ENCODE results near the gene FAM83F.
"Not testable (repeated sequence)": the region's sequence is repeated elsewhere in the genome, so short reads cannot be mapped to it uniquely, and the experiment has no call there.

Gene FAM83F

DNA sequence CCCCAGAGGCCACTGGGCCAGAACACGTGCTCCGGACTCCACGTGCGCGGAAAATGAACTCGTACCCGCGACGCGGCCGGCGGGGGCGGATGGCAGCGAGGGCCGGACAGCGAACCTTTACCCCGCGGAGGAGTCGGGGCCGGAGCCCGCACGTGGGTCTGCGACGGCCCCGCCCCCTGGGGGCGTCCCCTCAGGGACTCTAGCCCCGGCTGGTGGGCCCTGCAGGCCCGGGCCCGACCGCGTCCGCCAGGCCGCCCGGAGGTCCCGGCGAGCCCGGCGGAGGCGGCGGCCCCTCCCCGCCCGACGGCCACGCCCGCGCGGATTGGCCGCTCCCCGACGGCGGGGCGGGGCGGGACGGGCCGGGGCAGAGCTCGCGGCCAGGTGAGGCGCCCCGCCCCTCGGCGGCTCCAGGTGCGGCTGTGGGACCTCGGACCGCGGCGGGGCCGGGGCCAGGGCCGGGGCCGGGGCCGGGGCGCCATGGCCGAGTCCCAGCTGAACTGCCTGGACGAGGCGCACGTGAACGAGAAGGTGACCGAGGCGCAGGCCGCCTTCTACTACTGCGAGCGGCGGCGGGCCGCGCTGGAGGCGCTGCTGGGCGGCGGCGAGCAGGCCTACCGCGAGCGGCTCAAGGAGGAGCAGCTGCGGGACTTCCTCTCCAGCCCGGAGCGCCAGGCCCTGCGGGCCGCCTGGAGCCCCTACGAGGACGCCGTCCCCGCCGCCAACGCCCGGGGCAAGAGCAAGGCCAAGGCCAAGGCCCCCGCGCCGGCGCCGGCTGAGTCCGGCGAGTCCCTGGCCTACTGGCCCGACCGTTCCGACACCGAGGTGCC lies at the start of gene FAM83F:
Gene FAM83F (plus strand): TSS at position 389 of the 827 bp plus-strand sequence. CDS start 89 bp downstream, at position 478.
- Mint-ChIP-seq H3K27ac (peak within 1 kb of the TSS; percentile 82), H3K36me3 (ENCODE audit: low read depth) (no peaks in the 10 kb centered on the region)
- DNase-seq = peak; percentile 65

GRCh38 chr22:39946126-39946502 lies 48.6 kb upstream of the FAM83F start:
- peaks cover 98% of the 10 kb centered on the region for H3K4me1 Mint-ChIP-seq (ENCODE audit: low read depth)
- DNase-seq = no peak

More for the DNA sequence above, at the start of gene FAM83F:
- Mint-ChIP-seq H3K4me3 (peak within 1 kb of the TSS; percentile 55), H3K27me3 (peaks cover 33% of the 10 kb centered on the region), H3K4me1 (ENCODE audit: low read depth) (peaks cover 8% of the 10 kb centered on the region), H3K9me3 (no peaks in the 10 kb centered on the region)

GRCh38 chr22:39946503-39947219 lies 48.1 kb upstream of the FAM83F start:
- peak overlapping the region; percentile 87 for H3K27ac Mint-ChIP-seq
- DNase-seq = no peak
- H3K4me1 Mint-ChIP-seq (ENCODE audit: low read depth) = peaks cover 98% of the 10 kb centered on the region
- H3K4me3 Mint-ChIP-seq = peak overlapping the region; percentile 33
- peaks cover 37% of the 10 kb centered on the region for H3K36me3 Mint-ChIP-seq (ENCODE audit: low read depth)
- H3K9me3 Mint-ChIP-seq = no peaks in the 10 kb centered on the region
- H3K27me3 Mint-ChIP-seq = no peaks in the 10 kb centered on the region

More at GRCh38 chr22:39946126-39946502, 48.6 kb upstream of the FAM83F start:
- Mint-ChIP-seq H3K9me3 (no peaks in the 10 kb centered on the region), H3K27me3 (no peaks in the 10 kb centered on the region), H3K36me3 (ENCODE audit: low read depth) (peaks cover 32% of the 10 kb centered on the region), H3K4me3 (no peak overlapping the region), H3K27ac (peak overlapping the region; percentile 49)

GRCh38 chr22:39947220-39948216 lies 47.2 kb upstream of the FAM83F start:
- peaks cover 98% of the 10 kb centered on the region for H3K4me1 Mint-ChIP-seq (ENCODE audit: low read depth)
- no peaks in the 10 kb centered on the region for H3K27me3 Mint-ChIP-seq
- DNase-seq = no peak
- H3K9me3 Mint-ChIP-seq = no peaks in the 10 kb centered on the region
- H3K36me3 Mint-ChIP-seq (ENCODE audit: low read depth) = peaks cover 43% of the 10 kb centered on the region
- peak overlapping the region; percentile 33 for H3K4me3 Mint-ChIP-seq
- peak overlapping the region; percentile 87 for H3K27ac Mint-ChIP-seq

GRCh38 chr22:39949964-39950737 lies 44.6 kb upstream of the FAM83F start:
- H3K27me3 Mint-ChIP-seq = no peaks in the 10 kb centered on the region
- peak overlapping the region; percentile 86 for H3K27ac Mint-ChIP-seq
- no peak for DNase-seq
- no peak overlapping the region for H3K4me3 Mint-ChIP-seq
- H3K4me1 Mint-ChIP-seq (ENCODE audit: low read depth) = peaks cover 97% of the 10 kb centered on the region
- H3K36me3 Mint-ChIP-seq (ENCODE audit: low read depth) = peaks cover 65% of the 10 kb centered on the region
- no peaks in the 10 kb centered on the region for H3K9me3 Mint-ChIP-seq

- Mint-ChIP-seq H3K4me1 (ENCODE audit: low read depth) (peaks cover 92% of the 10 kb centered on the region), H3K4me3 (peak overlapping the region; percentile 46), H3K27ac (peak overlapping the region; percentile 86), H3K36me3 (ENCODE audit: low read depth) (peaks cover 79% of the 10 kb centered on the region)
- H3K9me3 Mint-ChIP-seq, H3K27me3 Mint-ChIP-seq, DNase-seq: not testable (repeated sequence)
Observed at GRCh38 chr22:39951603-39952293, 43.0 kb upstream of the FAM83F start.

GRCh38 chr22:39952347-39952746 lies 42.4 kb upstream of the FAM83F start:
- H3K27me3 Mint-ChIP-seq = no peaks in the 10 kb centered on the region
- DNase-seq = no peak
- H3K4me1 Mint-ChIP-seq (ENCODE audit: low read depth) = peaks cover 92% of the 10 kb centered on the region
- H3K9me3 Mint-ChIP-seq = no peaks in the 10 kb centered on the region
- peaks cover 82% of the 10 kb centered on the region for H3K36me3 Mint-ChIP-seq (ENCODE audit: low read depth)
- peak overlapping the region; percentile 86 for H3K27ac Mint-ChIP-seq
- peak overlapping the region; percentile 32 for H3K4me3 Mint-ChIP-seq

DNA sequence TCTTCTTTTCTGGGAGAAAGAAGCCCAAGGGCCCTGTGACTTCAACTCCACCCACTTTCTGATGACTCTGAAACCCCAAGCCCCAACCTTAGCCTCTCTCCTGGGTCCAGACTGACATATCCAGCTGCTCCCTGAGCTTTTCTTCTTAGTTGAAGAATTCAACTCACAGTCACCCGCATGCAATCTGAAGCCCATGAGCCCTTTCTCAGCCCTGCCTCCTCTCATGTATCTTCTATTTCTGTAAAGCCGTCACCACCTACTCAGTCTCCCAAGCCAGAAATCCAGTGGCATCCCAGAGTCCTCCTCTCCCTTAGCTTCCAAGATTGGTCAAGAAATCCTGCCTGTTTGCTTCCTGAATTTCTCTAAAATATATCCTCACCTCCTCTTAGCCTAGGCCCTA lies 41.7 kb upstream of the FAM83F start:
- Mint-ChIP-seq H3K4me1 (ENCODE audit: low read depth) (peaks cover 90% of the 10 kb centered on the region), H3K27me3 (no peaks in the 10 kb centered on the region), H3K4me3 (no peak overlapping the region), H3K36me3 (ENCODE audit: low read depth) (peaks cover 87% of the 10 kb centered on the region), H3K27ac (peak overlapping the region; percentile 86), H3K9me3 (no peaks in the 10 kb centered on the region)
- DNase-seq = no peak

DNA sequence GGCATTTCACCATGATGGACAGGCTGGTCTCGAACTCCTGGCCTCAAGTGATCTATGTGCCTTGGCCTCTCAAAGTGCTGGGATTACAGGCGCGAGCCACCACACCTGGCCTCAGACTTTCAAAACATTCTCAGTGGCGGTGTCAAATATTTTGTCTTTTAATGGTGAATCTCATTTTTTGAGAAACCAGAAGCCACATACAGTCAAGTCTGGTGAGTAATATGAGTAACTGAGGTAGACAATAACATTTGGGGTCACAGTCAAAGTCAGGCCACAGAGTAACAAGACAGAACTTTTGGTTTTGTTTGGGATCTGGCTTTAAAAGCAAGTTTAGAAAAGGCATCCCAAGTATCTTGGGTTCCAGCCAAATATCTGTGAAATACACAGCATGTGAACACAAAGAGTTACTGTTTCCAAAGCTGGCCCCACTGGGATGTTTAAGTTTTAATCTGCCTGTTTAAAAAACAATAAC lies 40.1 kb upstream of the FAM83F start:
- no peak for DNase-seq
- H3K36me3 Mint-ChIP-seq (ENCODE audit: low read depth) = peaks cover 88% of the 10 kb centered on the region
- peaks cover 90% of the 10 kb centered on the region for H3K4me1 Mint-ChIP-seq (ENCODE audit: low read depth)
- no peaks in the 10 kb centered on the region for H3K9me3 Mint-ChIP-seq
- H3K4me3 Mint-ChIP-seq = no peak overlapping the region
- H3K27ac Mint-ChIP-seq = peak overlapping the region; percentile 69
- no peaks in the 10 kb centered on the region for H3K27me3 Mint-ChIP-seq

DNA sequence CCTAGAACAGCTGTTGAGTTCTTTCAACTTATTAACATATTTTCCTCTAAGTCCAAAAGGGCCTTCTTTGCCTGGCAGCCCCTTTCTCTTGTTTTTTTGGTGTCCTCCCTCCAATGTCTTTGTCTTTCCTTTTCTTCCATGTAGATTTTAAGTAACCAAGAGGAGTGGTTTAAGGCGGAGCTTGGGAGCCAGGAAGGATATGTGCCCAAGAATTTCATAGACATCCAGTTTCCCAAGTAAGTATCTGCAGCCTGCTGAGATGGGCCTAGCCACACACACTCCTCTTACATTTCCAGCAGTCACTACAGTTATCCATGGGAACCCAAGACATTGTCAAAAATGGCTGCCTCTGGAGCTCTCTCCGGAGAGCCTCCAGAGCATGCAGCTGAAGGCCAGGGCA lies 39.1 kb upstream of the FAM83F start:
- H3K27ac Mint-ChIP-seq = peak overlapping the region; percentile 66
- H3K4me1 Mint-ChIP-seq (ENCODE audit: low read depth) = peaks cover 90% of the 10 kb centered on the region
- DNase-seq = no peak
- no peak overlapping the region for H3K4me3 Mint-ChIP-seq
- H3K27me3 Mint-ChIP-seq = no peaks in the 10 kb centered on the region
- H3K36me3 Mint-ChIP-seq (ENCODE audit: low read depth) = peaks cover 88% of the 10 kb centered on the region
- no peaks in the 10 kb centered on the region for H3K9me3 Mint-ChIP-seq

- peak overlapping the region; percentile 18 for H3K27ac Mint-ChIP-seq
- H3K27me3 Mint-ChIP-seq = no peaks in the 10 kb centered on the region
Observed at GRCh38 chr22:39956932-39957664, 37.7 kb upstream of the FAM83F start.

DNA sequence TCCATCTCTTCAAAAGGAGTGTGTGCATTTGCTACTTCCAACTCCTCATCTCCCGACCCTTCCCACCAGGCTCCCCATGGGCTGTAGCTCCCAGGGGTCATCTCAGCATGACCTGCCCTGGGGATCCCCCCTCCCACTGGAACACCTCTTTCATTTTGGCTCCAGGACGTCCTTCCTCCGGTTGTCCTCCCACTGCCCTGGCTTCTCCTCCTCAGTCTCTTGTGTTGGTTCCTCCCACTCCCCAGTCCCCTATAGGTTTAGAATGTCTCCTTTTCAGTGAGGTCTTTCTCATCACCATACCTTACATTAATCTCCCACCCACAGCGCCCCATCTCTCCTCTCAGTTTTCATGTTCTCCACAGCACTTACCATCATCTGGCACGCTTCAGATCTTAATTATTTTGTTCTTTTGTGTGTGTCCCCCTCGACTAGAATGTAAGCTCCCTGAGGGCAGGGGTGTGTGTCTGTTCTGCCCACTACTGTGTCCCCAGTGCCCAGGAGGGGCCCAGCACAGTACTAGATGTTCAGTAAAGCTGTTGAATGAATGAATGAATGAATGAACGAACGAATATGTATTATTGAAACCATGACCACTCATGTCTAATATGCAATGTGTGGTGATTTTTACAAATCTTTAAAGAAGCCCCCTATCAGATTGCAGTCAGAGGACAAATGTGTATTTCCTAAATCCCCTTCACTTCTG lies 36.6 kb upstream of the FAM83F start:
- Mint-ChIP-seq H3K4me3 (no peak overlapping the region), H3K9me3 (no peaks in the 10 kb centered on the region), H3K27me3 (no peaks in the 10 kb centered on the region), H3K4me1 (ENCODE audit: low read depth) (peaks cover 89% of the 10 kb centered on the region), H3K36me3 (ENCODE audit: low read depth) (peaks cover 84% of the 10 kb centered on the region), H3K27ac (peak overlapping the region; percentile 42)
- no peak for DNase-seq

More at GRCh38 chr22:39956932-39957664, 37.7 kb upstream of the FAM83F start:
- H3K36me3 Mint-ChIP-seq (ENCODE audit: low read depth) = peaks cover 88% of the 10 kb centered on the region
- H3K4me1 Mint-ChIP-seq (ENCODE audit: low read depth) = peaks cover 90% of the 10 kb centered on the region
- H3K9me3 Mint-ChIP-seq = no peaks in the 10 kb centered on the region
- H3K4me3 Mint-ChIP-seq = no peak overlapping the region
- DNase-seq = no peak
